ENCODE data around the gene PTBP1. TPM values are rescaled to one million over a fixed set of nuclear protein-coding genes. Genes with fewer than 3 reads are reported as not detected.

PTBP1 gene
- total and polyA plus RNA-seq, 2 experiments from 2014 or later = 539 to 632 TPM

DNA sequence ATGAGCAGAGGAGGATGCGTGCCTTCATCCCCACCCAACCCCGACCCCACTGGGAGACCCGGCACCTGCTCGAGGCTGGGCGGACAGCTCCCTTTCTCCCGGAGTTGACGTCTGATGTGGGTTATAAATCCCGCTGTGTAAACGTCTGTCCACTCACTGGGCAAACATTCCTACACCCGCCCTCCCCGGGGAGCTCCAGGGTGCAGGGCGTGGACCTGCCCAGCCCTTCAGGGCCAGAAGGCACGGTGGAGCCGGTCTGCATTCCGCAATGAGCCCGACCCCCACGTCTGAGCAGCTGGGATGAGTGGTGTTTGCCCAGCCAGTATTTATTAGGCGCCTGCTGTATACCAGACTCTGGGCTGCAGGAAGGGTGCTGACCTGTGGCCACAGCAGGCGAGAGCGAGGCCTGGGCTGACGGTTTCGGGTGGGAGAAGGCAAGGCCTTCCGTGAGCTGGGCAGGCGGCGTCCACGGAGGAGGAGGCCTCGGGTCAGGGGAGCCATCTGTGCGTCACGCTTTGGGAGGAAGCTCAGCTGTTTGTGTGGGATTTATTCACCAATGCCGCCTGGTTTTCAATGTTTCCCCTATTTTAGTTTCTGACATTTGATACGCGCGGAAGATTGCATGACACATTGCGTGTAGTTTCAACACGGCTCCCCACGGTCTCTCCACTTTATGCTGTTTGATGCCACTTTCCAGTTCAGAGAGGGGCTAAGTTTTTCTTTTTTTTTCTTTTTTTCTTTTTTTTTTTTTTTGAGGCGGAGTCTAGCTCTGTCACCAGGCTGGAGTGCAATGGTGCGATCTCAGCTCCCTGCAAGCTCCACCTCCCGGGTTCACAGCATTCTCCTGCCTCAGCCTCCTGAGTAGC is 44.4 kb upstream of the PTBP1 start:
- Histone ChIP-seq H2AFZ (no peak overlapping the region), H3K79me2 (replicated peaks; ENCODE audit: insufficient read depth) (no peaks in the 10 kb centered on the region), H3F3A (replicated peaks; ENCODE audit: low read depth) (0 out of 2 replicates have a peak, but pooled peaks cover 7% of the 10 kb centered on the region), H3K4me3 (no peak overlapping the region), H3K4me1 (ENCODE audit: insufficient read depth) (no peaks in the 10 kb centered on the region), H4K20me1 (replicated peaks; ENCODE audit: insufficient read depth) (no peaks in the 10 kb centered on the region), H3K27me3 (ENCODE audit: insufficient read depth) (no peaks in the 10 kb centered on the region), H3K4me2 (no peak overlapping the region), H3K27ac (ENCODE audit: low read depth) (no peak overlapping the region), H3K36me3 (ENCODE audit: insufficient read depth) (no peaks in the 10 kb centered on the region), H3K9me2 (ENCODE audit: insufficient read depth) (no peaks in the 10 kb centered on the region)
- H3K4me1 Mint-ChIP-seq = no peaks in the 10 kb centered on the region
- H3K27me3 Mint-ChIP-seq (ENCODE audit: insufficient read depth, low read depth, poor library complexity) = peaks cover 4% of the 10 kb centered on the region
- no peak overlapping the region for H3K4me3 Mint-ChIP-seq
- H3K36me3 Mint-ChIP-seq (ENCODE audit: low read depth) = no peaks in the 10 kb centered on the region
- H3K9me3 Mint-ChIP-seq = peaks cover 11% of the 10 kb centered on the region
- TF ChIP-seq NANOG (IDR thresholded peaks at IDR 0.05; ENCODE audit: borderline replicate concordance) (no peak), POLR2AphosphoS5 (IDR thresholded peaks at IDR 0.05; ENCODE audit: low read depth) (no peak), ZNF114 (CRISPR knock-in tag; IDR thresholded peaks at IDR 0.05) (no peak), ZNF331 (CRISPR knock-in tag; IDR thresholded peaks at IDR 0.05; ENCODE audit: low read depth) (no peak), EZH2 (IDR thresholded peaks at IDR 0.05; ENCODE audit: low read depth, unreplicated experiment) (no peak), JUNB (IDR thresholded peaks at IDR 0.05; ENCODE audit: unreplicated experiment) (no peak), EZH2phosphoT487 (IDR thresholded peaks at IDR 0.05; ENCODE audit: unreplicated experiment) (no peak), STAT1 (IDR thresholded peaks at IDR 0.05; ENCODE audit: unreplicated experiment) (no peak), CREB1 (CRISPR knock-in tag; IDR thresholded peaks at IDR 0.05; ENCODE audit: low read depth) (no peak)
- TF ChIP-seq, protein P1, sequence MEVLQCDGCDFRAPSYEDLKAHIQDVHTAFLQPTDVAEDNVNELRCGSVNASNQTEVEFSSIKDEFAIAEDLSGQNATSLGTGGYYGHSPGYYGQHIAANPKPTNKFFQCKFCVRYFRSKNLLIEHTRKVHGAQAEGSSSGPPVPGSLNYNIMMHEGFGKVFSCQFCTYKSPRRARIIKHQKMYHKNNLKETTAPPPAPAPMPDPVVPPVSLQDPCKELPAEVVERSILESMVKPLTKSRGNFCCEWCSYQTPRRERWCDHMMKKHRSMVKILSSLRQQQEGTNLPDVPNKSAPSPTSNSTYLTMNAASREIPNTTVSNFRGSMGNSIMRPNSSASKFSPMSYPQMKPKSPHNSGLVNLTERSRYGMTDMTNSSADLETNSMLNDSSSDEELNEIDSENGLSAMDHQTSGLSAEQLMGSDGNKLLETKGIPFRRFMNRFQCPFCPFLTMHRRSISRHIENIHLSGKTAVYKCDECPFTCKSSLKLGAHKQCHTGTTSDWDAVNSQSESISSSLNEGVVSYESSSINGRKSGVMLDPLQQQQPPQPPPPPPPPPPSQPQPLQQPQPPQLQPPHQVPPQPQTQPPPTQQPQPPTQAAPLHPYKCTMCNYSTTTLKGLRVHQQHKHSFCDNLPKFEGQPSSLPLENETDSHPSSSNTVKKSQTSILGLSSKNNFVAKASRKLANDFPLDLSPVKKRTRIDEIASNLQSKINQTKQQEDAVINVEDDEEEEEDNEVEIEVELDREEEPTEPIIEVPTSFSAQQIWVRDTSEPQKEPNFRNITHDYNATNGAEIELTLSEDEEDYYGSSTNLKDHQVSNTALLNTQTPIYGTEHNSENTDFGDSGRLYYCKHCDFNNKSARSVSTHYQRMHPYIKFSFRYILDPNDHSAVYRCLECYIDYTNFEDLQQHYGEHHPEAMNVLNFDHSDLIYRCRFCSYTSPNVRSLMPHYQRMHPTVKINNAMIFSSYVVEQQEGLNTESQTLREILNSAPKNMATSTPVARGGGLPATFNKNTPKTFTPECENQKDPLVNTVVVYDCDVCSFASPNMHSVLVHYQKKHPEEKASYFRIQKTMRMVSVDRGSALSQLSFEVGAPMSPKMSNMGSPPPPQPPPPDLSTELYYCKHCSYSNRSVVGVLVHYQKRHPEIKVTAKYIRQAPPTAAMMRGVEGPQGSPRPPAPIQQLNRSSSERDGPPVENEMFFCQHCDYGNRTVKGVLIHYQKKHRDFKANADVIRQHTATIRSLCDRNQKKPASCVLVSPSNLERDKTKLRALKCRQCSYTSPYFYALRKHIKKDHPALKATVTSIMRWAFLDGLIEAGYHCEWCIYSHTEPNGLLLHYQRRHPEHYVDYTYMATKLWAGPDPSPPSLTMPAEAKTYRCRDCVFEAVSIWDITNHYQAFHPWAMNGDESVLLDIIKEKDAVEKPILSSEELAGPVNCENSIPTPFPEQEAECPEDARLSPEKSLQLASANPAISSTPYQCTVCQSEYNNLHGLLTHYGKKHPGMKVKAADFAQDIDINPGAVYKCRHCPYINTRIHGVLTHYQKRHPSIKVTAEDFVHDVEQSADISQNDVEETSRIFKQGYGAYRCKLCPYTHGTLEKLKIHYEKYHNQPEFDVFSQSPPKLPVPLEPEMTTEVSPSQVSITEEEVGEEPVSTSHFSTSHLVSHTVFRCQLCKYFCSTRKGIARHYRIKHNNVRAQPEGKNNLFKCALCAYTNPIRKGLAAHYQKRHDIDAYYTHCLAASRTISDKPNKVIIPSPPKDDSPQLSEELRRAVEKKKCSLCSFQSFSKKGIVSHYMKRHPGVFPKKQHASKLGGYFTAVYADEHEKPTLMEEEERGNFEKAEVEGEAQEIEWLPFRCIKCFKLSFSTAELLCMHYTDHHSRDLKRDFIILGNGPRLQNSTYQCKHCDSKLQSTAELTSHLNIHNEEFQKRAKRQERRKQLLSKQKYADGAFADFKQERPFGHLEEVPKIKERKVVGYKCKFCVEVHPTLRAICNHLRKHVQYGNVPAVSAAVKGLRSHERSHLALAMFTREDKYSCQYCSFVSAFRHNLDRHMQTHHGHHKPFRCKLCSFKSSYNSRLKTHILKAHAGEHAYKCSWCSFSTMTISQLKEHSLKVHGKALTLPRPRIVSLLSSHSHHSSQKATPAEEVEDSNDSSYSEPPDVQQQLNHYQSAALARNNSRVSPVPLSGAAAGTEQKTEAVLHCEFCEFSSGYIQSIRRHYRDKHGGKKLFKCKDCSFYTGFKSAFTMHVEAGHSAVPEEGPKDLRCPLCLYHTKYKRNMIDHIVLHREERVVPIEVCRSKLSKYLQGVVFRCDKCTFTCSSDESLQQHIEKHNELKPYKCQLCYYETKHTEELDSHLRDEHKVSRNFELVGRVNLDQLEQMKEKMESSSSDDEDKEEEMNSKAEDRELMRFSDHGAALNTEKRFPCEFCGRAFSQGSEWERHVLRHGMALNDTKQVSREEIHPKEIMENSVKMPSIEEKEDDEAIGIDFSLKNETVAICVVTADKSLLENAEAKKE (CRISPR knock-in tag; IDR thresholded peaks at IDR 0.05) = no peak
- TF ChIP-seq, protein P2, sequence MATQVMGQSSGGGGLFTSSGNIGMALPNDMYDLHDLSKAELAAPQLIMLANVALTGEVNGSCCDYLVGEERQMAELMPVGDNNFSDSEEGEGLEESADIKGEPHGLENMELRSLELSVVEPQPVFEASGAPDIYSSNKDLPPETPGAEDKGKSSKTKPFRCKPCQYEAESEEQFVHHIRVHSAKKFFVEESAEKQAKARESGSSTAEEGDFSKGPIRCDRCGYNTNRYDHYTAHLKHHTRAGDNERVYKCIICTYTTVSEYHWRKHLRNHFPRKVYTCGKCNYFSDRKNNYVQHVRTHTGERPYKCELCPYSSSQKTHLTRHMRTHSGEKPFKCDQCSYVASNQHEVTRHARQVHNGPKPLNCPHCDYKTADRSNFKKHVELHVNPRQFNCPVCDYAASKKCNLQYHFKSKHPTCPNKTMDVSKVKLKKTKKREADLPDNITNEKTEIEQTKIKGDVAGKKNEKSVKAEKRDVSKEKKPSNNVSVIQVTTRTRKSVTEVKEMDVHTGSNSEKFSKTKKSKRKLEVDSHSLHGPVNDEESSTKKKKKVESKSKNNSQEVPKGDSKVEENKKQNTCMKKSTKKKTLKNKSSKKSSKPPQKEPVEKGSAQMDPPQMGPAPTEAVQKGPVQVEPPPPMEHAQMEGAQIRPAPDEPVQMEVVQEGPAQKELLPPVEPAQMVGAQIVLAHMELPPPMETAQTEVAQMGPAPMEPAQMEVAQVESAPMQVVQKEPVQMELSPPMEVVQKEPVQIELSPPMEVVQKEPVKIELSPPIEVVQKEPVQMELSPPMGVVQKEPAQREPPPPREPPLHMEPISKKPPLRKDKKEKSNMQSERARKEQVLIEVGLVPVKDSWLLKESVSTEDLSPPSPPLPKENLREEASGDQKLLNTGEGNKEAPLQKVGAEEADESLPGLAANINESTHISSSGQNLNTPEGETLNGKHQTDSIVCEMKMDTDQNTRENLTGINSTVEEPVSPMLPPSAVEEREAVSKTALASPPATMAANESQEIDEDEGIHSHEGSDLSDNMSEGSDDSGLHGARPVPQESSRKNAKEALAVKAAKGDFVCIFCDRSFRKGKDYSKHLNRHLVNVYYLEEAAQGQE (IDR thresholded peaks at IDR 0.05; ENCODE audit: unreplicated experiment) = no peak
- TF ChIP-seq, protein P3, sequence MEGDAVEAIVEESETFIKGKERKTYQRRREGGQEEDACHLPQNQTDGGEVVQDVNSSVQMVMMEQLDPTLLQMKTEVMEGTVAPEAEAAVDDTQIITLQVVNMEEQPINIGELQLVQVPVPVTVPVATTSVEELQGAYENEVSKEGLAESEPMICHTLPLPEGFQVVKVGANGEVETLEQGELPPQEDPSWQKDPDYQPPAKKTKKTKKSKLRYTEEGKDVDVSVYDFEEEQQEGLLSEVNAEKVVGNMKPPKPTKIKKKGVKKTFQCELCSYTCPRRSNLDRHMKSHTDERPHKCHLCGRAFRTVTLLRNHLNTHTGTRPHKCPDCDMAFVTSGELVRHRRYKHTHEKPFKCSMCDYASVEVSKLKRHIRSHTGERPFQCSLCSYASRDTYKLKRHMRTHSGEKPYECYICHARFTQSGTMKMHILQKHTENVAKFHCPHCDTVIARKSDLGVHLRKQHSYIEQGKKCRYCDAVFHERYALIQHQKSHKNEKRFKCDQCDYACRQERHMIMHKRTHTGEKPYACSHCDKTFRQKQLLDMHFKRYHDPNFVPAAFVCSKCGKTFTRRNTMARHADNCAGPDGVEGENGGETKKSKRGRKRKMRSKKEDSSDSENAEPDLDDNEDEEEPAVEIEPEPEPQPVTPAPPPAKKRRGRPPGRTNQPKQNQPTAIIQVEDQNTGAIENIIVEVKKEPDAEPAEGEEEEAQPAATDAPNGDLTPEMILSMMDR (conservative IDR thresholded peaks at IDR 0.05; ENCODE audit: low read depth in 2 of 2) = no peak
- TF ChIP-seq, protein P4, sequence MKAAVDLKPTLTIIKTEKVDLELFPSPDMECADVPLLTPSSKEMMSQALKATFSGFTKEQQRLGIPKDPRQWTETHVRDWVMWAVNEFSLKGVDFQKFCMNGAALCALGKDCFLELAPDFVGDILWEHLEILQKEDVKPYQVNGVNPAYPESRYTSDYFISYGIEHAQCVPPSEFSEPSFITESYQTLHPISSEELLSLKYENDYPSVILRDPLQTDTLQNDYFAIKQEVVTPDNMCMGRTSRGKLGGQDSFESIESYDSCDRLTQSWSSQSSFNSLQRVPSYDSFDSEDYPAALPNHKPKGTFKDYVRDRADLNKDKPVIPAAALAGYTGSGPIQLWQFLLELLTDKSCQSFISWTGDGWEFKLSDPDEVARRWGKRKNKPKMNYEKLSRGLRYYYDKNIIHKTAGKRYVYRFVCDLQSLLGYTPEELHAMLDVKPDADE (IDR thresholded peaks at IDR 0.05) = no peak
- ATAC-seq (no peak), DNase-seq (ENCODE audit: low spot score) (no peak)
- no peak overlapping the region for H3K27ac Mint-ChIP-seq
